Testis (tissue), 3 donors: ENCODE results near the gene KRT27. TPM values are rescaled to one million over a fixed set of nuclear protein-coding genes. Genes with fewer than 3 reads are reported as not detected.

ENCODE experiments used
- DNase-seq: peaks from one replicate; pipeline ENCODE4 v3.0.0-alpha.2; 2019
- H3K27ac ChIP-seq, 2 donors: fragments of 200-600 bp; sonication (generic); one replicate each; pipeline ENCODE4 v1.5.1; 2019
- H3K27me3 ChIP-seq: fragments of 200-600 bp; sonication (generic); one replicate; pipeline ENCODE4 v1.5.1; 2019
- H3K36me3 ChIP-seq: fragments of 200-600 bp; sonication (generic); one replicate; pipeline ENCODE4 v1.5.1; 2017; ENCODE audit warnings: low read depth; ENCODE audit errors: missing control alignments
- H3K4me1 ChIP-seq: fragments of 200-600 bp; sonication (generic); one replicate; pipeline ENCODE4 v1.5.1; 2019
- H3K4me3 ChIP-seq, 2 donors: fragments of 200-600 bp; sonication (generic); one replicate each; pipeline ENCODE4 v1.5.1; 2017 to 2019
- H3K9me3 ChIP-seq: fragments of 200-600 bp; sonication (generic); one replicate; pipeline ENCODE4 v1.5.1; 2017
- CTCF ChIP-seq, 3 experiments: fragments of 450-650 bp in 2 of 3; fragments of 200-600 bp in 1 of 3; sonication (generic) in 1 of 3; IDR thresholded peaks; one replicate each; pipeline ENCODE4 v1.5.1; 2016 to 2019; ENCODE audit warnings: antibody characterized with exemption in 3 of 3, mild to moderate bottlenecking in 2 of 3, moderate library complexity in 1 of 3
- POLR2A ChIP-seq: fragments of 450-650 bp; IDR thresholded peaks from one replicate; pipeline ENCODE4 v1.6.1; 2017; ENCODE audit warnings: antibody characterized with exemption, mild to moderate bottlenecking, moderate library complexity
- WGBS, 2 donors: methylation state at CpG; one replicate each; pipeline ENCODE4 v1.1.5; 2018; 5-methylcytosine and 5-hydroxymethylcytosine counted together
- intact Hi-C: fragments of 100-400 bp; cut with DNase I; formaldehyde crosslinking; loops from one replicate; pipeline ENCODE4 v1.15.1; 2023; ENCODE audit warnings: low total_unique reads
- polyA plus RNA-seq: library from polyadenylated mRNA; stranded (reverse); fragments of 350-450 nt; fragmentation: Illumina TruSeq; extraction: RNeasy Lipid Tissue Mini Kit (QIAGEN cat#74804); gene quantifications from one replicate; pipeline ENCODE4 v1.2.3, GENCODE V29; 2014; ENCODE audit warnings: low read depth, low replicate concordance; ENCODE audit not compliant: insufficient read depth
- total RNA-seq, 2 donors: library from RNA; depleted of rRNA; stranded (reverse); fragments of >200 nt; gene quantifications; one replicate each; pipeline ENCODE4 v1.2.3, GENCODE V29; 2016

The KRT27 gene
- total and polyA plus RNA-seq, 3 donors from 2014 or later, result 0.58 to 1.4 (median 0.87) TPM

DNA sequence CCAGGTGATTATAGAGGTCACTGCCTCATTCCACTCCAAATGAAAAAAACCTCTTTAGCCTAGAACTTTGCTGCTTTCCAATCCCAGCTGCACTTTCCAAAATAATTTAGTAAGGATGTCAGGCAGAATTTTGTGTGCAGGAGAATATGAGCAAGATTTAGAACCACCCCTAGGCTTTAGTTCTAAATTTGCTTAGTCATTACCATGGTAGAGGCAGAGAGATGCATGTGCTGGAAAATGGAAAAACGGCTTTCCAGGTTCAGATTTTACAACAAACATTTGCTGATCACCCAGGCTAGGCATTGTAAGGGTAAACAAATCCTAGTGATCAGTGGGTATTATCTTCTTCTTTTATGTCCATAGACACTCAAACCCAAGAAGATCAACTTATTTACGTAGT, 16.7 kb downstream of the KRT27 start:
- Histone ChIP-seq H3K9me3 (no peaks in the 10 kb centered on the region), H3K4me3 (no peak overlapping the region), H3K27ac (no peak overlapping the region), H3K27me3 (no peaks in the 10 kb centered on the region), H3K4me1 (no peaks in the 10 kb centered on the region), H3K36me3 (no peaks in the 10 kb centered on the region)
- intact Hi-C loops, result no loop called here
- WGBS, 2 donors, result 91 to 97% methylated on average over 2 of the region's 2 CpGs
- DNase-seq, result no peak
- no peak for TF ChIP-seq CTCF (IDR thresholded peaks at IDR 0.05)
- TF ChIP-seq POLR2A, result no peak

GRCh38 chr17:40763752-40764151, 18.6 kb downstream of the KRT27 start:
- no peaks in the 10 kb centered on the region for H3K4me1 ChIP-seq
- no peak for DNase-seq
- H3K4me3 ChIP-seq, result no peak overlapping the region
- no peaks in the 10 kb centered on the region for H3K9me3 ChIP-seq
- H3K27me3 ChIP-seq, result no peaks in the 10 kb centered on the region
- TF ChIP-seq POLR2A (no peak), CTCF (IDR thresholded peaks at IDR 0.05) (no peak)
- intact Hi-C loops, result no loop called here
- 77 to 83% methylated on average over 1 of the region's 1 CpG for WGBS, 2 donors
- H3K27ac ChIP-seq, result no peak overlapping the region
- no peaks in the 10 kb centered on the region for H3K36me3 ChIP-seq

DNA sequence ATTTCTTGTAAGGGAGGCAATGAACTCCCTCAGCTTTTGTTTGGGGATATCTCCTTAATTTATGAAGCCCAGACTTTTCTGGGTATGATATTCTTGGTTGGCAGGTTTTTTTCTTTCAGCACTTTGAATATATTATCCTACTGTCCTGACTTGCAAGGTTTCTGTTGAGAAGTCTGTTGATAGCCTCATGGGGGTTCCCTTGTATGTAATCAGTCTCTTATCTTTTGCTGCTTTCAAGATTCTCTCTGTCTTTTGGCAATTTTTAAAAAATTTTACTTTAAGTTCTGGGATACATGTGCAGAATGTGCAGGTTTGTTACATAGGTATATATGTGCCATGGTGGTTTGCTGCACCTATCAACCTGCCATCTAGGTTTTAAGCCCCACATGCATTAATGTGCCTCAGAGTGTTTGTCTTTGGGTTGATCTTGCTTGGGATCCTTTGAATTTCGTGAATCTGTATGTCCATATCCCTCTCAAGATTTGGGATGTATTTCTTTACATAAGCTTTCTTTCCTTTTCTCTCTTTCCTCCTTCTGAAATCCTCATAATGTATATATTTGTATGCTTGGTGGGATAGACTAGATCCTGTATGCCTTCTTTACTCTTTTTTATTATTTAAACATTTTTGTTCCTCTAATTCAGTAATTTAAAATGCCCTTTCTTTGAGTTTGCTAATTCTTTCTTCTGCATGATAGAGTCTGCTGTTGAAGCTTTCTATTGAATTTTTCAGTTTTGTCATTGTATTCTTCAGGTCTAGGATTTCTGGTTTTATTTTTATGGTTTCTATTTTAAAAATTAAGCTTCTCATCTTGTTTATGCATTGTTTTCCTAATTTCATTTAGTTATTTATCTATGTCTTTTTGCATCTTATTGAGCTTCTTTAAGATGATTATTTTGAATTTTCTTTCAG, 22.0 kb downstream of the KRT27 start:
- H3K27me3 ChIP-seq, result no peaks in the 10 kb centered on the region
- WGBS, 2 donors, result 39 to 44% methylated on average over 1 of the region's 1 CpG
- H3K27ac ChIP-seq, result no peak overlapping the region
- DNase-seq, result no peak
- no peaks in the 10 kb centered on the region for H3K9me3 ChIP-seq
- intact Hi-C loops, result no loop called here
- H3K4me3 ChIP-seq, result no peak overlapping the region
- no peak for TF ChIP-seq POLR2A
- no peak for TF ChIP-seq CTCF (IDR thresholded peaks at IDR 0.05)
- no peaks in the 10 kb centered on the region for H3K4me1 ChIP-seq
- no peaks in the 10 kb centered on the region for H3K36me3 ChIP-seq

- TF ChIP-seq CTCF (IDR thresholded peaks at IDR 0.05) (no peak), POLR2A (no peak)
- 80 to 84% methylated on average over 4 of the region's 4 CpGs for WGBS, 2 donors
- Histone ChIP-seq H3K4me3 (no peak within 1 kb of the TSS), H3K9me3 (no peaks in the 10 kb centered on the region), H3K4me1 (no peaks in the 10 kb centered on the region), H3K27me3 (no peaks in the 10 kb centered on the region), H3K36me3 (no peaks in the 10 kb centered on the region), H3K27ac (no peak within 1 kb of the TSS)
- no peak for DNase-seq
- intact Hi-C loops, result no loop called here
These were observed 27.1 kb downstream of the KRT27 start, which contains the start of gene KRT25 for GRCh38 chr17:40755231-40755630. TSS of gene KRT25 (minus strand) at chr17:40755331. CDS start at chr17:40755271, 60 bp downstream.

GRCh38 chr17:40753804-40754203, 28.5 kb downstream of the KRT27 start:
- H3K9me3 ChIP-seq, result no peaks in the 10 kb centered on the region
- H3K27me3 ChIP-seq, result no peaks in the 10 kb centered on the region
- H3K36me3 ChIP-seq, result no peaks in the 10 kb centered on the region
- H3K4me1 ChIP-seq, result no peaks in the 10 kb centered on the region
- TF ChIP-seq POLR2A (no peak), CTCF (IDR thresholded peaks at IDR 0.05) (no peak)
- 69 to 83% methylated on average over 3 of the region's 3 CpGs for WGBS, 2 donors
- no peak overlapping the region for H3K27ac ChIP-seq
- intact Hi-C loops, result no loop called here
- DNase-seq, result no peak
- H3K4me3 ChIP-seq, result no peak overlapping the region
